Fibroblast of skin of right biceps (primary cell): ENCODE measurements around the gene ZNF318.
A peak's percentile ranks its signal among the peaks of the same experiment; 100 is the strongest.
"Not testable (repeated sequence)": the region's sequence is repeated elsewhere in the genome, so short reads cannot be mapped to it uniquely, and the experiment has no call there.

ENCODE experiments used
- DNase-seq: peaks from one replicate; pipeline ENCODE4 v3.0.0-alpha.2; 2013

The ZNF318 gene, protein sequence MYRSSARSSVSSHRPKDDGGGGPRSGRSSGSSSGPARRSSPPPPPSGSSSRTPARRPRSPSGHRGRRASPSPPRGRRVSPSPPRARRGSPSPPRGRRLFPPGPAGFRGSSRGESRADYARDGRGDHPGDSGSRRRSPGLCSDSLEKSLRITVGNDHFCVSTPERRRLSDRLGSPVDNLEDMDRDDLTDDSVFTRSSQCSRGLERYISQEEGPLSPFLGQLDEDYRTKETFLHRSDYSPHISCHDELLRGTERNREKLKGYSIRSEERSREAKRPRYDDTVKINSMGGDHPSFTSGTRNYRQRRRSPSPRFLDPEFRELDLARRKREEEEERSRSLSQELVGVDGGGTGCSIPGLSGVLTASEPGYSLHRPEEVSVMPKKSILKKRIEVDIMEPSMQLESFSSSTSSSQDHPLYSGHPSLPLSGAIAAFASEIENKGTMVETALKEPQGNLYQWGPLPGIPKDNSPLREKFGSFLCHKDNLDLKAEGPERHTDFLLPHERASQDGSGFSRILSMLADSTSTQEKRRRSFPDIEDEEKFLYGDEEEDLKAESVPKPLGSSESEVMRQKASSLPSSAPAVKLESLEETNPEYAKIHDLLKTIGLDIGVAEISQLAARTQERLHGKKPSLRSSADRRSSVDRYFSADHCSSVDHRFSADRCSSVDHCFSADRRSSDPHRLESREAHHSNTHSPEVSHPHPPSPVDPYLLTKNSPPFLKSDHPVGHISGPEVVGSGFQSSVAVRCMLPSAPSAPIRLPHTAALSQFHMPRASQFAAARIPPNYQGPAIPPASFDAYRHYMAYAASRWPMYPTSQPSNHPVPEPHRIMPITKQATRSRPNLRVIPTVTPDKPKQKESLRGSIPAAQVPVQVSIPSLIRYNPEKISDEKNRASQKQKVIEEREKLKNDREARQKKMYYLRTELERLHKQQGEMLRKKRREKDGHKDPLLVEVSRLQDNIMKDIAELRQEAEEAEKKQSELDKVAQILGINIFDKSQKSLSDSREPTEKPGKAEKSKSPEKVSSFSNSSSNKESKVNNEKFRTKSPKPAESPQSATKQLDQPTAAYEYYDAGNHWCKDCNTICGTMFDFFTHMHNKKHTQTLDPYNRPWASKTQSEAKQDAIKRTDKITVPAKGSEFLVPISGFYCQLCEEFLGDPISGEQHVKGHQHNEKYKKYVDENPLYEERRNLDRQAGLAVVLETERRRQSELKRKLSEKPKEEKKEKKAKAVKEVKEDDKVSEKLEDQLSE (N-terminal part only)

DNA sequence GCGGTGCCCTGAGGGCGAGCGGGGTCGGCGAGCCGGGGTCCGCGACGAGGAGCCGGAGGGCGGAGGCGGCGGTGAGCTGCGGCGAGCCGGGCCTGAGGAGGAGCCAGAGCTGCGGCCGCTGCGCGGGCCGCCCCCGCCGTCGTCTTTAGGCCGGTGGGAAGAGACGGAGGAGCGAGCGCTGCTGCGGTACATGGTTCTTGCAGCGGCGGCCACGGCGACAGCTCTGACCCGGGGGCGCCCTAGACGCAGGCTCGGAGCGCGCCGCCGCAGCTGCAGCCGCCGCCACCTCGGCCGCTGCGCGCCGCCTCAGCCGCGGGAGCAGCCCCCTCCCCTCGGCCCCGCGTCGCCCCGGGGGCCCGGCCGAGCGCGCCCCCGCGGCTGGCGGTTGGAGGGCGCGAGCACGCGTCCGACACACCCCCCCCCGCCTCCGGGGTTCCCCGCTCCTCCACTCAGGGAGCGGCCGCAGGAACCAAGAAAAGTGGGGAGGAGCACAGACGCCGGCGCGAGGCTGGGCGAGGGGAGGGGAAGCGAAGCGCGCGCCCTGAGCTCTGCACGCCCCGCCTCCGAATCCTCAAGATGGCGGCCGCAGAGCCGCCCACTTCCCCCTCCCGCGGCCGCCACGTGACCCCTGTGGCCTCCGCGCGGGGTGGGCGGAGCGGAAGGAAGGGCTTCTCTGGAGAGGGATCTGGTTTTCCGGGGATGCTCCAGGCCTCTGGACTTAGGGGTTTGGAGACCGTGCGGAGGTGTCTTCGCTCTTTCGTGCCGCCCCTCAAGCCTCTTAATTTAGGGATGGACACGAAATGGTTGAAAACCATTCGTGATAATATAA lies at the start of gene ZNF318:
TSS of gene ZNF318 (minus strand) at position 474 of the 829 bp plus-strand sequence. CDS start at position 192, 282 bp downstream.
- DNase-seq = peak; percentile 98

DNA sequence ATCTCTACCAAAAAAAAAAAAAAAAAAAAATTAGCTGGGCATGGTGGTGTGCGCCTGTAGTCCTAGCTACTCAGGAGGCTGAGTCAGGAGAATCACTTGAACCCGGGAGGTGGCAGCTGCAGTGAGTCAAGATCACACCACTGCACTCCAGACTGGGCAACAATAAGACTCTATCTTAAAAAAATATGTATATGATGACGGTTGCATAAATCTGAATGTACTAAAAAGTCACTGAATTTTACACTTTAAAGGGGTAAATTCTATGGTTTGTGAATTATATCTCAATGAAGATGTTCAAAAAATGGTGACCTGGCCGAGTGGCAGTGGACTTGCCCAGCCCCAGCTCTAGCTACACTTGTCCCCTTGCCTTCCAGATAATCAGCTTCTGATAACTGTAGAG lies 47.5 kb upstream of the ZNF318 start:
- no peak for DNase-seq

DNA sequence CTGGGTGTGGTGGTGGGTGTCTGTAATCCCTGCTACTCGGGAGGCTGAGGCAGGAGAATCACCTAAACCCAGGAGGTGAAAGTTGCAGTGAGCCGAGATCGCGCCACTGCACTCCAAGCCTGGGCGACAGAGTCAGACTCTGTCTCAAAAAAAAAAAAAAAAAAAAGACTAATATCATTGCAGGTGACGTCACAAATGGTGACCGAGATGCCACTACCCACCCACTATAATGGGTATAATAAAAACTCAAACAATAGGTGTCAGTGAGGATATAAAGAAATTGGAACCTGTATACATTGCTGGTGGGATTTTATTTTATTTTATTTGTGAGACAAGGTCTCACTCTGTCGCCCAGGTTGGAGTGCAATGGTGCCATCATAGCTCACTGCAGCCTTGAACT lies 45.8 kb upstream of the ZNF318 start:
- not testable (repeated sequence) for DNase-seq

DNA sequence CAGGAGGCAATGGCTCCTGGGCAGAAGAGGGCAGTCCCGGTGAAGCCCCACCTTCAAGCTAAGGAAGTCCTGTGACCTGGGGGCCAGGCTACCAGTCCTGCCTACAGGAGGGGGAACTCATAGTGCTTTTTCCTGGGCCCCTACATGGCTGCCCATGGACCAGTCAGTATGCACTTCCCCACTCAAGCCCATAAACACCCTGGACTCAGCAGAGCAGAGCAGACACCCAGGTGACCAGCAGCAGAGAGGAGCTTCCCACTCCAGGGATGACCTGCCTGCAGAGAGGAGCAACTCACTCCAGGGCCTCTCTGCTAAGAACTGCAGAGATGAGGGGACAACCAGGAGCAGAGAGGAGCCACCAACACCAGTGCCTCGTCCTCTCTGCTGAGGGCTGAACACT lies 43.6 kb upstream of the ZNF318 start:
- DNase-seq = no peak

DNA sequence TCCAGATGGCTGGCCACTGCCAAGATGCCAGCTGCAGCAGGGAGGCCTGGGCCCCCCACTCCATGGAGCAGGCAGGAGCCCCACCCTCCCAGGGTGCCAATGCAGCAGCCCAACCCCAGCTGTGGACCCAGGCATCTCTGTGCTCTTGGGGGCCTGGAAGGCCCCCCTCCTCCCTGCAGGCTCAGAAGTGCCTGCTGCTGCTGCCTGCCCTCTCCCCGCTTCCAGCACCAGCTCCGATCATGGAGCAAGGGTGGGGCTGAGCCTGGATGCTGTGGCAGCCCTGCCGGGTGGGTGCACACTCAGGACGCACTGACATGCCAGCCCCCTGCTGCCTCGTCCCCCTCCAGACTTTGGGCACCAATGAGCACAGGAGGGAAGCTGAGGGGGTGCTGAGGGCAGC lies 43.1 kb upstream of the ZNF318 start:
- no peak for DNase-seq

DNA sequence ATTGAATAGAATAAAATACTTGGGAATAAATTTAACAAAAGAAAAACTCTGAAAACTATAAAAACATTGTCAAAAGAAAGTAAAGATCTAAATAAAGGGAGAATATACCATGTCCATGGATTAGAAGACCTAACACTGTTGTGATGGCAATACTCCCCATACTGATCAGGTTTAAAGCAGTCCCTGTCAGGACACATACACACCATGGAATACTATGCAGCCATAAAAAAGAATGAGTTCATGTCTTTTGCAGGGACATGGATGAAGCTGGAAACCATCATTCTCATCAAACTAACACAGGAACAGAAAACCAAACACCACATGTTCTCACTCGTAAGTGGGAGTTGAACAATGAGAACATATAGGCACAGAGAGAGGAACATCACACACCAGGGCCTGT lies 41.3 kb upstream of the ZNF318 start:
- DNase-seq = not testable (repeated sequence)

DNA sequence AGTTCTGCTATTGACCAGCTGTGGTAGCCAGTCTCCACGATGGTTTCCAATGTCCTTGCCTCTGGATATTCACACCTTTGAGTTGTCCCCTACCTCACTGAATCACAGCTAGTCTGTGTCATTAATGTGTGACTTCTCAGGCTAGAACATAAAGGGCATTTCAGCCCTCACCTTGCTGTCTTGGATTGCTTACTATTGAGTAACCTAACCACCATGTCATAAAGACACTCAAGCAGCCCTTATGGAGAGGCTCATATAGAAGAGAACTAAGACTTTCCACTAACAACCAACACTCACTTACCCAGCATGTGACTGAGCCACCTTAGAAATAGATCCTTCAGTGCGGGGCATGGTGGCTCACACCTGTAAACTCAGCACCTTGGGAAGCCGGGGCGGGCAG lies 38.8 kb upstream of the ZNF318 start:
- no peak for DNase-seq

DNA sequence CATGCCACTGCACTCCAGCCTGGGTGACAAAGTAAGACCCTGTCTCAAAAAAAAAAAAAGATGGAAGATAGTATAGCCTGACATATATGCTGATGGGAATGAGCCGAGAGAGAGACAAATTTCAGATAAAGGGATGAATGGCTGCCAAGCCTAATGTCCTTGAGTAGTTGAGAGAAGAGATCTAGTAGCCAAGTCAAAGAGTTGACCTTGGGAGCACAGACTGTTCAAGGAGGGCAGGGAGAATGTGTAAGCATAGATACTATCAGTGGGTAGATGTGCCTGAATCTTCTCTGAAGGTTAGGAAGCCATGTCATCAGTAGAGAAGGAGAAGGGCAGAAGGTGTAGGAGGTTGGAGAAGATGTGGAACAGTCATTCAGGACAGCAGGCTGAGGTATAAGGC lies 37.8 kb upstream of the ZNF318 start:
- DNase-seq = no peak

DNA sequence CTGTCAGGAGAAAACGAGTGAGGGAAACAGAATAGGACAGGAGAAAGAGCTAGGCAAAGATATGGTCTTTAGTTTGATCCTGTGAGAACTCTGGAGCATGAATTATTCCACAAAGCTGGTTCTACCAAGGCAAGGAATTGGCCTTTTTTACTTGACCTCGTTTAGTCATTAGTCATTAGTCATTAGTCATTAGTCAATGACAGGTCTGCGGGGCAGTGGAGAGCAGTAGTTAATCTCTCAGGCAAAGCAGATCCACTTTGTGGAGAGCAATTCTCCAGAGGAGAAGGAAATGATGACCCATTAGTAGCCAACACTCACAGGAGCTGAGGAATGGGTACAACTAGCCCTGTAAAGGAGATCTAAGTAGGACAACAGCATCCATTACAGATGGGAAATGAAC lies 35.9 kb upstream of the ZNF318 start:
- DNase-seq = peak; percentile 15

DNA sequence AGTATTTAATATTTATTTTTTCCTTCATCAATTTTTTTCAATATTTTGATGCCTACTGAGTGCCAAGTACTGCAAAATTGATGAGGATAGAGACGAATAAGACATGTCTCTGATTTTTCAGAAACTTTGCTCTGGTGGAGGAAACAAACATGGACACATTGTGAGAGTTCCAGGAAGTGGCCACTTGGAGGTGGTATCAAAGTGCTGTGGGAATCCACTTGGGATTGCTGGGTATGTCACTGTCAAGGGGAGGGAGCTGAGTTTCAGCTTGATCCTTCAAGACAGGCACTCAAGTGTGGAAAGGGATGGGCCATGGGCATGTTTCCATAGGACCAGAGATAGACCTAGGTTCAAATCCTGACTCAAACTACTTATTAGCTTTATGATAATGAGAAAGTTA lies 33.4 kb upstream of the ZNF318 start:
- DNase-seq = no peak

DNA sequence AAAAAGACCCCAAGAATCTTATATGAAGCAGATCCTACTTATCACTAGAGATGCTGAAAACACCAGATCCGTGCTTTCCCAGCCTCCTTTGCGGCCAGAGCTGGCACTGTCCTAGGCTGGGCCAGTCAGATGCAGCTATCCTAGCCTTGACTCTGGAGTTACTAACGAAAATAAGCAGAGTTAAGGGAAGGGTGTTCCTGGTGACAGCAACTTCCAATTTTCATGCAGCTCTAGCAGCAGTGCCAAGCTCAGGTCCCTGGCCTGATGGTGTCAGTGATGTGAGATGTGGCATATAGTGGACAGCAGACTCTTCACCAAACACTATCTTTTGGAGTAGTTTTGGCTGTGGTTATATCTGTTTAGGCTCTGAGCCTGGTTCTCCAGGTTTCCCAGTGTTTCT lies 32.3 kb upstream of the ZNF318 start:
- no peak for DNase-seq

DNA sequence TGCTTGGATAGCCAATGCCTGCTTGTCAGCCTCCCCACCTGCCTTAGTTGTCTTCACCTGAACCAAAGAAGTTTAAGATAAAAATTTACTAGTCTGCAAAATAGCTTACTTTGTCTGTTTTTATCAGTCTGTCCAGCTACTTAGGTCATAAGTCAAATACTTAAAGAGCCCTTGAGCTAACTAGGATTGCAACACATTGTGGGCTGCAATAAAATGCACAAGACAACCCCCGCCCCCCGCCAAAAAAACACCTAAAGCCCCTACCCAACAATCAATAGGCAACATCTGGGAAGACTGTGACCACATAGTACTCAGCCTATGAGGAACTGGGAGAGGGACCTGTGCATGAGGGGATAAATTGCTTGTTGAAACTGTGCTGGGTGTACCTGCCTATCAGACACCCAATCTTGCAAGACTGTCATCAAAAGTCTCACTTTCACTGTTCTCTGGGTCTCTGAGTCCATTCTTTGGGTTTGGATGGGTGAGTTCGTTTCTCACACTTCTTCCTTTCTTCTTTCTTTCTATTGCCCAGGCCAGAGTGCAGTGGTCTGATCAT lies 30.6 kb upstream of the ZNF318 start:
- DNase-seq = no peak

DNA sequence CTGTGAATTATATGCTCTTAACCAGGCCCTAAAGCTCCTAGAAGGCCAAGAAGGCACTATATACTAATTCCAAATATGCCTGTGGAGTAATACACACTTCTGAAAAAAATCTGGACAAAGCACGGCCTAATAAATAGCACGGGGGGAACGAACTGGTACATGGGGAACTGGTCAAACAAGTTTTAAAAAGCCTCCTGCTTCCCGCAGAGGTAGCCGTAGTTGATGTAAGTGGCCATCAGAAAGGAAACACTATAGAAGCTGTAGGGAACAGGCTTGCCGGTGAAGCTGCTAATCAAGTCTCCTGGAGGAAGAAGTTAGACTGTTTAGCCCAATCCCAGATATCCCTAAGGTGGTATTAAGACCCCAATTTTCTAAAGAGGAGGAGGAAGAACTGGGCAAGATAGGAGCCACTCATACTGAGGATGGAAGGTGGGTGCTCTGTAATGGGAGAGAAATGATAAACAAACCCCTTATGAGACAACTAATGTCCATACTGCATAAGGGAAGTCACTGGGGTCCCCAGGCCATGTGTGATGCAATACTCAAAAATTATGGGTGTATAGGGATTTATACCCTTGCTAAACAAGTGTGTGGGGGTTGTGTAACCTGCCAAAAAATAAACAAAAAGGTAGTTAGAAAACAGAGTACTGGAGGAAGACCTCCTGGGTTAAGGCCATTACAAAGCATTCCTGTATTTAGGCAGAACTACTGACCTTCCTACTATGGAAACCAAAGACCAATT lies 27.1 kb upstream of the ZNF318 start:
- no peak for DNase-seq

DNA sequence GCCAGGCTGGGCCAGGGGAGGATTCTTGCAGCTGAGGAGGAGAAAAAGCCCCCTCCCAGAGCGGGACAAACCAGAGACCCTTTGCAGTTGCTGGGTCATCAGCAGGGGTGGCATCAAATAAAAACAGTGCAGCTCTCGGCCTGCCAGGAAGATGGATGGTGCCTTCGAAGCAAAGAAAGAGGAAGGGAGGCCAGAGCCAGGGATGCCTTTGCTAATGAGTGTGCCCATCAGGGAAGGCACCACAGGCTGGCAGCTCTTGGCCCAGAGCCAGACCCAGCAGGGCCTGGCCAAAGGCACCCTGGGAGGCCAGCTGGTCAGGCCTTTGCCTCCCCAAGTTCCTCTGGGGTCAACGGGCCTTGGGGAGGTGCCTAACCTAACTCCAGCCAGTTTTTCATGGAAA lies 26.3 kb upstream of the ZNF318 start:
- DNase-seq = no peak

DNA sequence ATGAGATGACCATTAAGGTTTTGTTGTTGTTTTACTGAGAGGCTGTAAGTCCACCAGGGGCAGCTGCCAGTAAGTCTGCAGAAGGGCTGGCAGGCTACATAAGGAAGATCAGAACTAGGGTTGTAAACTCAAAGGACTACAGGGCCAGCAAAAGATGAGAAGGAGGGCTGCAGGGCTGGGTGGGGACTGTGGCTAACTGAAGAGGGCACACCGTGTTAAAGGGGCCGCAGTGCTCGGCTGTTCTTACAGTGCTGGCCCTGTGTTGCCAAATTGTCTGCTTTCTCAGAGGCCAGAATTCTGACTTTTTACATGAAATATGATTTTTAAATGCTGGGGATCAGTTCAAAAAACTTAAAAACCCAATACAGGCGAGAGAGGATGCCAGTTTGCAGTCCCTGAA lies 25.5 kb upstream of the ZNF318 start:
- DNase-seq = no peak

DNA sequence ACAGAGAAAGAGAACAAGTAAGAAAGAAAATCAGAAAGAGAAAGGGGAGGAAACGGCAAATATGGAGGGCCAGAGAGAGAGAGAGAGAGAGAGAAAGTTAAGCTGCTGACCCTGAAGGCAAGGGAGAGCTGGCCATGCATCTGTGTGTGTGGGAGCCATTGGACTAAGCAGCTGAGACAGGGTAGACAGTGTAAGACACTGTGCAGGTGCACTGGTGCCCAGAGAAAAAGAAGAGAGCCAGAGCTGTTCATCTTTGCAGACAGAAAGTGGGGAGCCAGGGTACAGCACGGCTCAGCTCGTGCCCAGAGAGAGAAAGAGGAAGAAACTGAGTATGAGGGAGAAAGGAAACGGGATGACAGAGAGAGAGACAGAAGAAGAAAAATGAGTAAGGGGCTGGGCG lies 24.2 kb upstream of the ZNF318 start:
- DNase-seq = no peak

DNA sequence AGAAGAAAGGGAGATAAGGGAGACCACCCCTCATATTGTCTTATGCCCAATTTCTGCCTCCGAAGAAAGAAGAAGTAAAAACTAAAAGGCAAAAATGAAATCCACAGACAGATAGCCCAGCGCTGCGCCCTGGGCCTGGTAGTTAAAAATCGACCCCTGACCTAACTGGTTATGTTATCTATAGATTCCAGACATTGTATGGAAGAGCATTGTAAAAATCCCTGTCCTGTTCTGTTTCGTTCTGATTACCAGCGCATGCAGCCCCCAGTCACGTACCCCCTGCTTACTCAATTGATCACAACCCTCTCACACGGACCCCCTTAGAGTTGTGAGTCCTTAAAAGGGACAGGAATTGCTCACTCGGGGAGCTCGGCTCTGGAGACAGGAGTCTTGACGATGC lies 23.7 kb upstream of the ZNF318 start:
- DNase-seq = not testable (repeated sequence)

DNA sequence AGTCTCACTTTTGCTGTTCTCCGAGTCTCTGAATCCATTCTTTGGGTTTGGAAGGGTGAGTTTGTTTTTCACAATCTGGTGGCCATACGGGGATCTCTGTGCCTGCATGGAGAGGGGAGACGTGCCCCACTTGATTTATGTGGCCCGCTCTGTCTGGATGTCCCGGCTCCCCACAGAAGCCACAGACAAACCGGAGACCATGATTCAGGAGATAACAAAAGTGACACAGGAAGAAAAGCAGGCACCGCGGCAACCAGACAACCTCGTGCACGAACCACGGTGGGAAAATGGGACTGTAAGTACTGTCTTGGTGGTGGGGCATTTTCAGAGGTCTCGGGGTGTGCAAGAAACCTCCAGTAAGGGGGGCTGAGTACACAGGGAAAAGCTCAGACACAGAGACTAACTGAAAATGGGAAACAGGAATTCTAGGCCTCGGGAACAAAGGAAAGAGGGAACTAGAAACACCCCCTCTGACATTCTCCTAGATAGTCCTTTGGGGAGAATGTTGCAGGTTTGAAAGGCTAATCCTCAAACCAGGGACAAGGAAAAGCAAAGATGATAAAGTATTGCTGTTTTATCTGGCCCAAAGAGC lies 22.1 kb upstream of the ZNF318 start:
- peak; percentile 41 for DNase-seq

DNA sequence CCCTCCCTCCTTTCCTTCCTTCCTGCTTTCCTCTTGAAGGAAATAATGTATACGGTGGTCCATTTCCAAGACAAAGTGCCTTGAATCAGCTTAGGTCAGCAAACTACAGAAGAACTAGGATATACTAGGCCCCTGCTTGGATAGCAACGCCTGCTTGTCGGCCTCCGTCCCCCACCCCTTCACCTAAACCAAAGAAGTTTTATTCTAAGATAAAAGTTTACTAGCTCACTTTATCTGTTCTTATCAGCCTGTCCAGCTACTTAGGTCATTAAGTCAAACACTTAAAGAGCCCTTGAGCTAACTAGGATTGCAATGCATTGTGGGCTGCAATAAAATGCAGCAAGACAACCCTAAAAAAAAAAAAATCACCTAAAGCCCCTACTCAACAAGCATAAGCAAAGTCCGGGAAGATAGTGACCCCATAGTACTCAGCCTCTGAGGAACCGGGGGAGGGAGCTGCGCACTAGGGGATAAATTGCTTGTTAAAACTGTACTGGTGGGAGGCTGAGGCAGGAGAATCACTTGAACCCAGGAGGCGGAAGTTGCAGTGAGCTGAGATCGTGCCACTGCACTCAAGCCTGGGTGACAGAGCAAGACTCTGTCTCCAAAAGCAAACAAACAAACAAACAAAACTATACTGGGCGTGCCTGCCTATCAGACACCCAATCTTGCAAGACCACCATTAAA lies 21.4 kb upstream of the ZNF318 start:
- DNase-seq = not testable (repeated sequence)

DNA sequence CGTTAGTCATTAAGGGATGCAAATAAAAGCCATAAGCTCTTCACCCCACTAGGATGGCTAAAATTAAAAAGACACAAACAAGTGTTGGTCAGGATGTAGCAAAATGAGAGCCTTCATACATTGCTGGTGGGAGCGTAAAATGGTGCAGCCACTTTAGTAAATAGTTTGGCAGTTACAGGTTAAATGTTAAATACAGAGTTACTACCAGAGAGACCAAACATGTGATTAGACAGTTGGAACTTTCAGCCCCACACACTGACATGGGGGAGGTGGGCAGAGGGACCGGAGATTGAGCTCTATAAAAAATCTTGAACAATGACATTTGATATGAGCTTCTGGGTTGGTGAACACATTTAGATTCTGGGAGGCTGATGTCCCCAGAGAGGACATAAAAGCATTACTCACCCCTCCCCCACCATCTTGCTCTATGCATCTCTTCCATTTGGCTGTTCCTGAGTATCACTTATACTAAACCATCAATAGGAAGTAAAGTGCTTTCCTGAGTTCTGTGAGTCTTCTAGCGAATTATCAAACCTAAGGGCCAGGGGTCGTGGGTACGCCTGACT lies 20.4 kb upstream of the ZNF318 start:
- no peak for DNase-seq
